DOHH2 (cell line): ENCODE results near the gene CFAP58.
A peak's percentile ranks its signal among the peaks of the same experiment; 100 is the strongest.

Source experiments
- H3F3A ChIP-seq: fragments of 200-600 bp; sonication (generic), shearing (Covaris generic); 2 replicates; pipeline ENCODE4 v1.6.0; 2016; ENCODE audit warnings: antibody characterized with exemption, mild to moderate bottlenecking; ENCODE audit not compliant: control insufficient read depth, insufficient read depth
- H3K27ac ChIP-seq: fragments of 200-600 bp; sonication (generic); 2 replicates; pipeline ENCODE4 v1.5.1; 2014; ENCODE audit warnings: low read depth, mild to moderate bottlenecking, low read length, moderate library complexity
- H3K27me3 ChIP-seq: fragments of 200-600 bp; sonication (generic); 2 replicates; pipeline ENCODE4 v1.6.1; 2014; ENCODE audit warnings: mild to moderate bottlenecking, low read length, mixed read lengths; ENCODE audit not compliant: control insufficient read depth
- H3K36me3 ChIP-seq: fragments of 200-600 bp; sonication (generic); 2 replicates; pipeline ENCODE4 v1.6.1; 2014; ENCODE audit warnings: mild to moderate bottlenecking, low read length, moderate library complexity, mixed read lengths; ENCODE audit not compliant: control insufficient read depth
- H3K4me1 ChIP-seq: fragments of 200-600 bp; sonication (generic); 2 replicates; pipeline ENCODE4 v1.6.1; 2014; ENCODE audit warnings: mild to moderate bottlenecking, low read length, mixed read lengths; ENCODE audit not compliant: control insufficient read depth
- H3K4me2 ChIP-seq: fragments of 200-600 bp; sonication (generic); 2 replicates; pipeline ENCODE4 v1.6.0; 2014; ENCODE audit warnings: mild to moderate bottlenecking, low read length, moderate library complexity
- H3K4me3 ChIP-seq: fragments of 200-600 bp; sonication (generic); 2 replicates; pipeline ENCODE4 v1.5.1; 2014; ENCODE audit warnings: mild to moderate bottlenecking, low read length, mixed read lengths
- H3K79me2 ChIP-seq: fragments of 200-600 bp; sonication (generic); 2 replicates; pipeline ENCODE4 v1.6.1; 2014; ENCODE audit warnings: mild to moderate bottlenecking, low read length, mixed read lengths; ENCODE audit not compliant: control insufficient read depth
- H3K9me2 ChIP-seq: fragments of 200-600 bp; sonication (generic); replicated peaks from 2 replicates; pipeline ENCODE4 v1.6.1; 2014; ENCODE audit warnings: mild to moderate bottlenecking, low read length, mixed read lengths; ENCODE audit not compliant: control insufficient read depth
- H3K9me3 ChIP-seq: fragments of 200-600 bp; sonication (generic); 2 replicates; pipeline ENCODE4 v1.6.1; 2014; ENCODE audit warnings: antibody characterized with exemption, low read length, mixed read lengths; ENCODE audit not compliant: control insufficient read depth, insufficient read depth
- H4K20me1 ChIP-seq: fragments of 200-600 bp; sonication (generic); 2 replicates; pipeline ENCODE4 v1.6.0; 2014; ENCODE audit warnings: low read depth, mild to moderate bottlenecking, antibody characterized with exemption, low read length, moderate library complexity; ENCODE audit not compliant: control insufficient read depth, insufficient read depth
- EZH2phosphoT487 ChIP-seq: fragments of 200-600 bp; sonication (generic); IDR thresholded peaks from 2 replicates; pipeline ENCODE4 v1.6.1; 2017; ENCODE audit warnings: borderline replicate concordance, mild to moderate bottlenecking, antibody characterized with exemption, low read length, moderate library complexity, mixed read lengths
- TF ChIP-seq, protein P1 (sequence below): fragments of 200-600 bp; sonication (generic); IDR thresholded peaks from one replicate; pipeline ENCODE4 v1.5.1; 2014; ENCODE audit warnings: antibody characterized with exemption, mild to moderate bottlenecking, low read depth, low read length; ENCODE audit not compliant: poor library complexity, severe bottlenecking

CFAP58 gene

GRCh38 chr10:104323085-104323484 is 30.5 kb upstream of the CFAP58 start:
- Histone ChIP-seq H4K20me1 (peaks cover 40% of the 10 kb centered on the region), H3K27ac (no peak overlapping the region), H3K27me3 (no peaks in the 10 kb centered on the region), H3K4me2 (peak overlapping the region; percentile 47), H3K4me3 (no peak overlapping the region), H3K9me3 (no peaks in the 10 kb centered on the region), H3K79me2 (peaks cover 100% of the 10 kb centered on the region), H3F3A (no peaks in the 10 kb centered on the region), H3K9me2 (no peaks in the 10 kb centered on the region), H3K36me3 (peaks cover 3% of the 10 kb centered on the region; the same call in 1 of the 2 replicates), H3K4me1 (peaks cover 57% of the 10 kb centered on the region)
- TF ChIP-seq, protein P1, sequence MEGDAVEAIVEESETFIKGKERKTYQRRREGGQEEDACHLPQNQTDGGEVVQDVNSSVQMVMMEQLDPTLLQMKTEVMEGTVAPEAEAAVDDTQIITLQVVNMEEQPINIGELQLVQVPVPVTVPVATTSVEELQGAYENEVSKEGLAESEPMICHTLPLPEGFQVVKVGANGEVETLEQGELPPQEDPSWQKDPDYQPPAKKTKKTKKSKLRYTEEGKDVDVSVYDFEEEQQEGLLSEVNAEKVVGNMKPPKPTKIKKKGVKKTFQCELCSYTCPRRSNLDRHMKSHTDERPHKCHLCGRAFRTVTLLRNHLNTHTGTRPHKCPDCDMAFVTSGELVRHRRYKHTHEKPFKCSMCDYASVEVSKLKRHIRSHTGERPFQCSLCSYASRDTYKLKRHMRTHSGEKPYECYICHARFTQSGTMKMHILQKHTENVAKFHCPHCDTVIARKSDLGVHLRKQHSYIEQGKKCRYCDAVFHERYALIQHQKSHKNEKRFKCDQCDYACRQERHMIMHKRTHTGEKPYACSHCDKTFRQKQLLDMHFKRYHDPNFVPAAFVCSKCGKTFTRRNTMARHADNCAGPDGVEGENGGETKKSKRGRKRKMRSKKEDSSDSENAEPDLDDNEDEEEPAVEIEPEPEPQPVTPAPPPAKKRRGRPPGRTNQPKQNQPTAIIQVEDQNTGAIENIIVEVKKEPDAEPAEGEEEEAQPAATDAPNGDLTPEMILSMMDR: no peak
- TF ChIP-seq EZH2phosphoT487: no peak

GRCh38 chr10:104323760-104324201 is 29.9 kb upstream of the CFAP58 start:
- H3K4me2 ChIP-seq: peak overlapping the region; percentile 58
- H3K9me2 ChIP-seq: no peaks in the 10 kb centered on the region
- peaks cover 37% of the 10 kb centered on the region for H4K20me1 ChIP-seq
- no peak overlapping the region for H3K27ac ChIP-seq
- H3K27me3 ChIP-seq: no peaks in the 10 kb centered on the region
- H3K9me3 ChIP-seq: no peaks in the 10 kb centered on the region
- H3F3A ChIP-seq: no peaks in the 10 kb centered on the region
- 0 out of 2 replicates have a peak overlapping the region, but pooled peaks have one; percentile 31 for H3K4me3 ChIP-seq
- peaks cover 57% of the 10 kb centered on the region for H3K4me1 ChIP-seq
- no peak for TF ChIP-seq EZH2phosphoT487
- TF ChIP-seq, protein P1: no peak
- peaks cover 100% of the 10 kb centered on the region for H3K79me2 ChIP-seq
- H3K36me3 ChIP-seq: no peaks in the 10 kb centered on the region; the same call in 1 of the 2 replicates

DNA sequence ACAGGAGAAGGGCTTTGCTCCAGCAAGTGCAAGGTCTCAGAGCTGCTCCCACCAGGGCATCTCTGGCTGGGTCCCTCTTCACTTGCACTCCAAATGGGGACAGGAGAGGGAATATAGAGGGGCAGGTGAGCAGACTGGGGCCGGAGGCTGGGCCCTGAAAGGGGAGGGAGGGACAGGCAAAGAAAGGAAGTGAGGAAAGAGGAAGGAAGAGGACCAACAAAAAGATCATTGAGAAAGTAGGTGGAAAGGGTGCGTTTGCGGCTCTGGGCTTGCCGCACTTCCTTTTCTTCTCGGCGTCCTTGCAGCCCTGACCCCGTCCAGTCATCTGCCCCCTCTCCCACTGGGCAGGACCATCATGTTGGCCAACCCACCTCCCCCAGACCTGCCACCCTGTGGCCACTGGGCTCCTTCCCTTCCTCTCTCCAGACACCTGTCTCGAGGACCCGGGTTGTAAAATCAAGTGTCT is 29.4 kb upstream of the CFAP58 start:
- H3K27me3 ChIP-seq: no peaks in the 10 kb centered on the region
- no peaks in the 10 kb centered on the region for H3K9me3 ChIP-seq
- peaks cover 100% of the 10 kb centered on the region for H3K79me2 ChIP-seq
- H3K9me2 ChIP-seq: no peaks in the 10 kb centered on the region
- H3K4me3 ChIP-seq: 0 out of 2 replicates have a peak overlapping the region, but pooled peaks have one; percentile 31
- no peak overlapping the region for H3K27ac ChIP-seq
- no peaks in the 10 kb centered on the region for H3F3A ChIP-seq
- peaks cover 36% of the 10 kb centered on the region for H4K20me1 ChIP-seq
- H3K36me3 ChIP-seq: no peaks in the 10 kb centered on the region; the same call in 1 of the 2 replicates
- peaks cover 57% of the 10 kb centered on the region for H3K4me1 ChIP-seq
- H3K4me2 ChIP-seq: peak overlapping the region; percentile 58
- TF ChIP-seq, protein P1: no peak
- TF ChIP-seq EZH2phosphoT487: no peak
